Subcutaneous adipose tissue (tissue), 4 donors: ENCODE results near the gene ADAMTS16. TPM values are rescaled to one million over a fixed set of nuclear protein-coding genes. Genes with fewer than 3 reads are reported as not detected.

Source experiments
- CTCF ChIP-seq: fragments of 450-650 bp; IDR thresholded peaks from one replicate; pipeline ENCODE4 v1.5.1; 2016; ENCODE audit warnings: low read depth, mild to moderate bottlenecking, control low read depth, antibody characterized with exemption, moderate library complexity
- total RNA-seq, 4 donors: library from RNA; depleted of rRNA; stranded (reverse); fragments of >200 nt; gene quantifications; one replicate each; pipeline ENCODE4 v1.1.0, GENCODE V29; 2016

The ADAMTS16 gene
- total RNA-seq, 4 donors from 2014 or later = 0.66 to 2.0 (median 0.88) TPM

- TF ChIP-seq CTCF = no peak
Observed at GRCh38 chr5:5154733-5155132, 14.6 kb downstream of the ADAMTS16 start.

- no peak for TF ChIP-seq CTCF
Observed at GRCh38 chr5:5155617-5156016, 15.5 kb downstream of the ADAMTS16 start.

GRCh38 chr5:5156471-5157082, 16.4 kb downstream of the ADAMTS16 start:
- no peak for TF ChIP-seq CTCF

GRCh38 chr5:5158472-5158895, 18.4 kb downstream of the ADAMTS16 start:
- TF ChIP-seq CTCF = no peak

- TF ChIP-seq CTCF = no peak
Observed at GRCh38 chr5:5159282-5160103, 19.4 kb downstream of the ADAMTS16 start.

- no peak for TF ChIP-seq CTCF
Observed at GRCh38 chr5:5164163-5164562, 24.0 kb downstream of the ADAMTS16 start.

- TF ChIP-seq CTCF = no peak
Observed at GRCh38 chr5:5165541-5166002, 25.4 kb downstream of the ADAMTS16 start.
